Right lobe of liver (tissue), 6 donors: Measurements from ENCODE around the gene NEGR1. TPM values are rescaled to one million over a fixed set of nuclear protein-coding genes. Genes with fewer than 3 reads are reported as not detected.

ENCODE experiments used
- ATAC-seq, 4 donors: fragments of 200-7000 bp; cut with Tn5 transposase; one replicate each; pipeline ENCODE4 v1.9.1; 2020; ENCODE audit warnings: mild to moderate bottlenecking in 4 of 4, moderate library complexity in 4 of 4
- DNase-seq, 3 donors: peaks; one replicate each; pipeline ENCODE4 v3.0.0-alpha.2; 2020
- H3K27ac ChIP-seq, 3 donors: fragments of 200-600 bp; one replicate each; pipeline ENCODE4 v1.8.0; 2022
- H3K27me3 ChIP-seq, 2 donors: fragments of 200-600 bp; one replicate each; pipeline ENCODE4 v1.8.0; 2022
- H3K36me3 ChIP-seq, 4 donors: fragments of 200-600 bp; sonication (generic) in 1 of 4; one replicate each; pipeline versions ENCODE4 v1.5.1 to v1.8.0; 2017 to 2022; ENCODE audit warnings: control low read depth in 1 of 4
- H3K4me1 ChIP-seq, 4 donors: fragments of 200-600 bp; sonication (generic) in 1 of 4; one replicate each; pipeline versions ENCODE4 v1.5.1 to v1.8.0; 2017 to 2022; ENCODE audit warnings: control low read depth in 1 of 4
- H3K4me3 ChIP-seq, 3 donors: fragments of 200-600 bp; one replicate each; pipeline ENCODE4 v1.8.0; 2022
- H3K9me3 ChIP-seq, 4 donors: fragments of 200-600 bp; sonication (generic) in 1 of 4; one replicate each; pipeline versions ENCODE4 v1.5.1 to v1.8.0; 2017 to 2022; ENCODE audit warnings: control low read depth in 1 of 4
- CTCF ChIP-seq, 4 donors: fragments of 200-600 bp in 3 of 4; fragments of 450-650 bp in 1 of 4; IDR thresholded peaks; one replicate each; pipeline versions ENCODE4 v1.5.1 to v1.8.0; 2016 to 2022; ENCODE audit warnings: antibody characterized with exemption in 4 of 4, mild to moderate bottlenecking in 2 of 4
- POLR2A ChIP-seq: fragments of 450-650 bp; IDR thresholded peaks from one replicate; pipeline ENCODE4 v1.6.1; 2017; ENCODE audit warnings: antibody characterized with exemption, mild to moderate bottlenecking
- WGBS: methylation state at CpG from one replicate; pipeline ENCODE4 v1.1.6; 2018; ENCODE audit warnings: low coverage, low lambda C conversion rate; ENCODE audit not compliant: insufficient coverage; ENCODE audit errors: missing lambda C conversion rate; 5-methylcytosine and 5-hydroxymethylcytosine counted together
- intact Hi-C, 2 donors: fragments of 100-400 bp; cut with DNase I; formaldehyde crosslinking; loops; one replicate each; pipeline versions ENCODE4 v1.11.2 to v1.14.1; 2022
- total RNA-seq, 6 experiments: library from RNA; depleted of rRNA in 2 of 6; stranded (reverse); fragments of >200 nt in 2 of 6; fragmentation: NEBNext Ultra II Directional in 3 of 6; extraction: Animal tissue kit (Norgen Biotek cat#: 25700) in 3 of 6; gene quantifications; one replicate each; pipeline versions ENCODE4 v1.1.0 to v1.2.4, GENCODE V29; 2016 to 2023
- donor health status: DM: no; HTN: yes; CAD: no.
- donor health status: DM: no; HTN: no; CAD: no.
- donor health status: DM: no; HTN: no; CAD: no.
- donor health status: DM: no; HTN: yes; CAD: no.
- donor health status: DM: no; HTN: yes; CAD: no.

The NEGR1 gene
- total RNA-seq, 6 experiments from 2014 or later, result 0.02 to 0.31 (median 0.14) TPM

DNA sequence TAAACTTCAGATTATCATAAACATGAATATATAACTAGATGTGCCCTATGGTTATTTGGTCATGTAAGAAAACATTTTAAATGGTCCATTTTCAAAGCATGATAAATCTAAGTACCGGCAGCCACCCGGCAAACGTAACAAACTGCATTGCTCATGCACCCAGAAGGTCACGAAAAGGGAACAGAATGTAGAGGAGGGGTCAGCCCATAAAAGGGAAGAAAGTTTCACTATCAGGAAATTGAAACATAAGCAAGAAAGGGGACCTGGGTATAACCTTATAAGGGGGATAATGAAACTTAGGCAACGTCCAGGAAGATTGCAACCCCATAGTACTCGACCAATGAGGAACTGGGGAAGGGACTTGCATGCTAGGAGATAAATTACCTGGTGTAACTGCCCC is 780.3 kb downstream of the NEGR1 start:
- no peak overlapping the region for H3K4me3 ChIP-seq
- no peaks in the 10 kb centered on the region for H3K27me3 ChIP-seq
- H3K36me3 ChIP-seq, result no peaks in the 10 kb centered on the region
- TF ChIP-seq CTCF (IDR thresholded peaks at IDR 0.05) (no peak), POLR2A (no peak)
- 33% methylated on average over 6 of the region's 6 CpGs for WGBS
- DNase-seq, result no peak
- intact Hi-C loops, result no loop called here
- no peaks in the 10 kb centered on the region for H3K9me3 ChIP-seq
- no peak for ATAC-seq
- no peak overlapping the region for H3K27ac ChIP-seq
- H3K4me1 ChIP-seq, result no peaks in the 10 kb centered on the region

DNA sequence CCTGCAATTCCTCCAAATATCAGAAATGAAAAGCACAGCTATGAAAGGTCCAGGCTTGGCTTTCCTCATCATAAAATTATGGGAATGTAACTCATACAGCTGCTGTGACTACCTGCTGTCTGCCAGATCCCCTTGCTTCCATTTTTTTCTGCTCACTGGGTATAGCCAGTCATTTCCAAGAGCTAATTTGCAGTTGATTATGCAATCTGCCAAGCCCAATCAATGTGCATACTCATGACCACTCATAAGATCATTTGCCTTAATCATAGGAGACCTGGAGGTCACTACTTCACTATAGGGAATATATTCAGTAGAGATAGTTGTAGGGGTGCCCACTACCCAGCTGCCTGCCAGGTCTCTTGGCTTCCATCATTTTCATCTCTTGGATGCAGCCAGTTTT is 783.8 kb downstream of the NEGR1 start:
- DNase-seq (no peak), ATAC-seq (no peak)
- TF ChIP-seq CTCF (IDR thresholded peaks at IDR 0.05) (no peak), POLR2A (no peak)
- intact Hi-C loops, result no loop called here
- no peak overlapping the region for H3K27ac ChIP-seq
- no peak overlapping the region for H3K4me3 ChIP-seq
- no peaks in the 10 kb centered on the region for H3K4me1 ChIP-seq
- no peaks in the 10 kb centered on the region for H3K36me3 ChIP-seq
- no peaks in the 10 kb centered on the region for H3K9me3 ChIP-seq
- no peaks in the 10 kb centered on the region for H3K27me3 ChIP-seq

- ATAC-seq (no peak), DNase-seq (no peak)
- H3K4me1 ChIP-seq, result no peaks in the 10 kb centered on the region
- TF ChIP-seq CTCF (IDR thresholded peaks at IDR 0.05) (no peak), POLR2A (no peak)
- H3K27ac ChIP-seq, result no peak overlapping the region
- no peaks in the 10 kb centered on the region for H3K9me3 ChIP-seq
- H3K36me3 ChIP-seq, result no peaks in the 10 kb centered on the region
- no peak overlapping the region for H3K4me3 ChIP-seq
- intact Hi-C loops, result no loop called here
- no peaks in the 10 kb centered on the region for H3K27me3 ChIP-seq
Observed at GRCh38 chr1:71494163-71494562, 788.2 kb downstream of the NEGR1 start.

DNA sequence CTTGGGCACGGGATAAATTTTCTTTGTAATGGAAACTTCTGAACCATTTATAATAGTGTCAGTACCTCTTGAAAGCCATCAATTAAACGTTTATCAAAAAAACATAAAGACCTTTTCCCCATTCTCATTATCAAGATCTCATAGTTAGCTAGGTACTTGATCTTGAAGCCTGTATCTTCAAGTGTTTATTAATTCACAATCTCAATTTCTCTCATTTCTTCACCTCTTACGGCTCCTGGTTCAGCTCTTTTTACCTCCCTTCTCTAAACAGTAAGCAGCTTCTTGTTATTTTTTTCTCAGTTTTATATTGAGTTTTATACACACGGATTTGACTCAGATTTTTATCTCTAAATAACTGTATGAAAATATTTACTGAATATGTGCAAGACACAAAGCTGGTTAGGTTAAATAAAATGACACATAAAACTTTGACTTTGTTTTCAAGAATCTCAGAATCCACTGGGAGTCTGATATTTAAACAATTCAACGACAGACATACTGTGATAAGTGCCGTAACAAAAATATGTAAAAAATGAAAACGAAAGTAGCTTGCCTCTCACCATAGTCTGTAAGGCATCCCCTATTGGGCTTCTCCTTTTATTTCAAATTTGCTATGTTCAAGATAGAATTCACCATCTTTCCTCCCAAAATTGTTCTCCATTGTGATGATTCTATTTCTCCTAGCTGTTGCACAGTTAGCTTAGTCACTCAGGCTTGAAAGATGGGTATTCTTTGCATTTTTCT is 789.9 kb downstream of the NEGR1 start:
- H3K27ac ChIP-seq, result no peak overlapping the region

More for the DNA sequence above, 789.9 kb downstream of the NEGR1 start:
- TF ChIP-seq POLR2A (no peak), CTCF (IDR thresholded peaks at IDR 0.05) (no peak)
- Histone ChIP-seq H3K4me1 (no peaks in the 10 kb centered on the region), H3K27me3 (no peaks in the 10 kb centered on the region), H3K4me3 (no peak overlapping the region), H3K9me3 (no peaks in the 10 kb centered on the region), H3K36me3 (no peaks in the 10 kb centered on the region)
- DNase-seq, result no peak
- WGBS, result 41% methylated on average over 7 of the region's 7 CpGs
- ATAC-seq, result no peak
- intact Hi-C loops, result no loop called here
